Fibroblast of lung (primary cell): ENCODE measurements around the gene DHRS9.

Experiments used
- EZH2 ChIP-seq: IDR thresholded peaks from 2 replicates; pipeline ENCODE4 v1.5.1; 2012; ENCODE audit warnings: low read length, control low read depth, mild to moderate bottlenecking; ENCODE audit errors: missing control alignments
- TF ChIP-seq, protein P1 (sequence below), 2 donors: IDR thresholded peaks in 1 of 2; conservative IDR thresholded peaks in 1 of 2; 1 replicate in 1 of 2; 2 replicates in 1 of 2; pipeline ENCODE4 v1.5.1; 2011 to 2012; ENCODE audit warnings: low read length in 2 of 2, control low read depth in 1 of 2, inconsistent platforms in 1 of 2, low read depth in 1 of 2, mild to moderate bottlenecking in 1 of 2

DNA sequence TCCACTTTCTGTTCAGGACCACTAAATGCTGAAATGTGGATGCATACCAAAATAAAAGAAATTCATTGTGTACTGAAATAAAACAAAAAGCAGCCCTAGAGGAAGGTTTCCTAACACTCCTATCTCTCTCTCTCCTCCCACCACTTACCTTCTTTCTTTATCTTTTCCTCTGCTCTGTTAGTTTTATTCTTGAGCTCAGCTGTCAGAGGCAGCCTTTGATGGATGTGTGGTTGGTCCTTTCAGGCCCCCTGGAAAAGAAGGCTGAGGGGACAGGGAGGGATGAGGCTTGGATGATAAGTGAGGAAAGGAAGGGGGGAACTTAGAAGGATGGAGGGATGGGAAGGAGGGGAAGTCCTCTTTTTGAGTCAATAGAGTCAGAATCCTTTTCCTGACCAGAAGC, 47.6 kb downstream of the DHRS9 start:
- TF ChIP-seq, protein P1, sequence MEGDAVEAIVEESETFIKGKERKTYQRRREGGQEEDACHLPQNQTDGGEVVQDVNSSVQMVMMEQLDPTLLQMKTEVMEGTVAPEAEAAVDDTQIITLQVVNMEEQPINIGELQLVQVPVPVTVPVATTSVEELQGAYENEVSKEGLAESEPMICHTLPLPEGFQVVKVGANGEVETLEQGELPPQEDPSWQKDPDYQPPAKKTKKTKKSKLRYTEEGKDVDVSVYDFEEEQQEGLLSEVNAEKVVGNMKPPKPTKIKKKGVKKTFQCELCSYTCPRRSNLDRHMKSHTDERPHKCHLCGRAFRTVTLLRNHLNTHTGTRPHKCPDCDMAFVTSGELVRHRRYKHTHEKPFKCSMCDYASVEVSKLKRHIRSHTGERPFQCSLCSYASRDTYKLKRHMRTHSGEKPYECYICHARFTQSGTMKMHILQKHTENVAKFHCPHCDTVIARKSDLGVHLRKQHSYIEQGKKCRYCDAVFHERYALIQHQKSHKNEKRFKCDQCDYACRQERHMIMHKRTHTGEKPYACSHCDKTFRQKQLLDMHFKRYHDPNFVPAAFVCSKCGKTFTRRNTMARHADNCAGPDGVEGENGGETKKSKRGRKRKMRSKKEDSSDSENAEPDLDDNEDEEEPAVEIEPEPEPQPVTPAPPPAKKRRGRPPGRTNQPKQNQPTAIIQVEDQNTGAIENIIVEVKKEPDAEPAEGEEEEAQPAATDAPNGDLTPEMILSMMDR (conservative IDR thresholded peaks at IDR 0.05 in 1 of 2, IDR thresholded peaks at IDR 0.05 in 1 of 2; ENCODE audit: low read depth in 1 of 2, low read length in 2 of 2), result no peak
- no peak for TF ChIP-seq EZH2
